Testis (tissue), 2 donors: ENCODE measurements around the gene TLE4.

Experiments used
- POLR2A ChIP-seq: fragments of 450-650 bp; IDR thresholded peaks from one replicate; pipeline ENCODE4 v1.6.1; 2017; ENCODE audit warnings: antibody characterized with exemption, mild to moderate bottlenecking, moderate library complexity
- TF ChIP-seq, protein P1 (sequence below), 3 experiments: fragments of 450-650 bp in 2 of 3; fragments of 200-600 bp in 1 of 3; sonication (generic) in 1 of 3; IDR thresholded peaks; one replicate each; pipeline ENCODE4 v1.5.1; 2016 to 2019; ENCODE audit warnings: antibody characterized with exemption in 3 of 3, mild to moderate bottlenecking in 2 of 3, moderate library complexity in 1 of 3

- TF ChIP-seq, protein P1, sequence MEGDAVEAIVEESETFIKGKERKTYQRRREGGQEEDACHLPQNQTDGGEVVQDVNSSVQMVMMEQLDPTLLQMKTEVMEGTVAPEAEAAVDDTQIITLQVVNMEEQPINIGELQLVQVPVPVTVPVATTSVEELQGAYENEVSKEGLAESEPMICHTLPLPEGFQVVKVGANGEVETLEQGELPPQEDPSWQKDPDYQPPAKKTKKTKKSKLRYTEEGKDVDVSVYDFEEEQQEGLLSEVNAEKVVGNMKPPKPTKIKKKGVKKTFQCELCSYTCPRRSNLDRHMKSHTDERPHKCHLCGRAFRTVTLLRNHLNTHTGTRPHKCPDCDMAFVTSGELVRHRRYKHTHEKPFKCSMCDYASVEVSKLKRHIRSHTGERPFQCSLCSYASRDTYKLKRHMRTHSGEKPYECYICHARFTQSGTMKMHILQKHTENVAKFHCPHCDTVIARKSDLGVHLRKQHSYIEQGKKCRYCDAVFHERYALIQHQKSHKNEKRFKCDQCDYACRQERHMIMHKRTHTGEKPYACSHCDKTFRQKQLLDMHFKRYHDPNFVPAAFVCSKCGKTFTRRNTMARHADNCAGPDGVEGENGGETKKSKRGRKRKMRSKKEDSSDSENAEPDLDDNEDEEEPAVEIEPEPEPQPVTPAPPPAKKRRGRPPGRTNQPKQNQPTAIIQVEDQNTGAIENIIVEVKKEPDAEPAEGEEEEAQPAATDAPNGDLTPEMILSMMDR (IDR thresholded peaks at IDR 0.05): no peak
- no peak for TF ChIP-seq POLR2A
These were observed 184.6 kb downstream of the TLE4 start for GRCh38 chr9:79756414-79756813.
